Muscle of back (tissue), 11 donors: Measurements from ENCODE around the gene GRAP. TPM values are rescaled to one million over a fixed set of nuclear protein-coding genes. Genes with fewer than 3 reads are reported as not detected.

ENCODE experiments used
- DNase-seq, 3 donors: peaks; one replicate each; pipeline versions ENCODE4 v3.0.0 to v3.0.0-alpha.2; 2013
- polyA plus RNA-seq, 10 donors: library from polyadenylated mRNA; unstranded; fragments of 120-200 nt; gene quantifications; one replicate each; pipeline ENCODE4 v1.2.1, GENCODE V29; 2013; ENCODE audit not compliant: insufficient read length in 10 of 10

Gene GRAP
- polyA plus RNA-seq, 10 donors: 1.5 to 3.8 (median 2.8) TPM

- DNase-seq: peak in 2 of 3 donors; percentile 6 to 59
These were observed 43.0 kb downstream of the GRAP start for GRCh38 chr17:19003543-19004420.

- DNase-seq: peak in 1 of 3 donors; percentile 11
These were observed 43.8 kb downstream of the GRAP start for GRCh38 chr17:19002805-19003542.

GRCh38 chr17:19001907-19002590, 44.7 kb downstream of the GRAP start:
- no peak for DNase-seq

- peak in 2 of 3 donors; percentile 26 to 39 for DNase-seq
These were observed 46.0 kb downstream of the GRAP start for GRCh38 chr17:19000531-19001325.

GRCh38 chr17:18999911-19000310, 46.8 kb downstream of the GRAP start:
- DNase-seq: no peak

- DNase-seq: no peak
These were observed 47.4 kb downstream of the GRAP start for GRCh38 chr17:18999394-18999793.

GRCh38 chr17:18997650-18998196, 49.0 kb downstream of the GRAP start:
- no peak for DNase-seq

- DNase-seq: no peak
These were observed 50.3 kb downstream of the GRAP start for GRCh38 chr17:18996458-18996857.

GRCh38 chr17:18995220-18995619, 51.5 kb downstream of the GRAP start:
- no peak for DNase-seq

- no peak for DNase-seq
These were observed 52.1 kb downstream of the GRAP start for GRCh38 chr17:18994631-18995030.

GRCh38 chr17:18993905-18994526, 52.7 kb downstream of the GRAP start:
- DNase-seq: no peak

GRCh38 chr17:18992454-18993130, 54.2 kb downstream of the GRAP start:
- no peak for DNase-seq

- DNase-seq: no peak
These were observed 55.0 kb downstream of the GRAP start for GRCh38 chr17:18991531-18992315.

- no peak for DNase-seq
These were observed 56.4 kb downstream of the GRAP start for GRCh38 chr17:18990331-18990730.

- no peak for DNase-seq
These were observed 58.1 kb downstream of the GRAP start for GRCh38 chr17:18988546-18989173.

GRCh38 chr17:18987862-18988545, 58.8 kb downstream of the GRAP start:
- DNase-seq: no peak

GRCh38 chr17:18987230-18987610, 59.5 kb downstream of the GRAP start:
- DNase-seq: no peak

GRCh38 chr17:18986541-18987229, 60.1 kb downstream of the GRAP start:
- no peak for DNase-seq
